Activated CD4-positive, alpha-beta memory T cell treated with anti-CD3 and anti-CD28 coated beads for 36 hours (primary cell): ENCODE results near the gene CFAP74. TPM values are rescaled to one million over a fixed set of nuclear protein-coding genes. Genes with fewer than 3 reads are reported as not detected.

Experiments used
- CTCF ChIA-PET: fragments of 350-600 bp; sonication (Branson Sonifier 250); formaldehyde crosslinking; loops from one replicate; lab custom pipeline; 2021; ENCODE audit warnings: antibody characterized with exemption, inconsistent platforms; lab: Charles Lee
- POLR2A ChIA-PET: fragments of 350-600 bp; sonication (Branson Sonifier 250); formaldehyde crosslinking; loops from one replicate; lab custom pipeline; 2021; ENCODE audit warnings: antibody characterized with exemption; lab: Charles Lee
- DNase-seq: peaks from one replicate; pipeline ENCODE4 v3.0.0-alpha.2; 2020
- H3K27ac Mint-ChIP-seq: one replicate; pipeline ENCODE4 v1.8.0; 2021; ENCODE audit warnings: mixed read lengths
- H3K27me3 Mint-ChIP-seq: one replicate; pipeline ENCODE4 v1.8.0; 2021; ENCODE audit warnings: mixed read lengths
- H3K36me3 Mint-ChIP-seq: one replicate; pipeline ENCODE4 v1.8.0; 2021; ENCODE audit warnings: mixed read lengths
- H3K4me1 Mint-ChIP-seq: one replicate; pipeline ENCODE4 v1.8.0; 2021; ENCODE audit warnings: low read depth, mixed read lengths
- H3K4me3 Mint-ChIP-seq: one replicate; pipeline ENCODE4 v1.8.0; 2021; ENCODE audit warnings: mild to moderate bottlenecking, mixed read lengths
- H3K9me3 Mint-ChIP-seq: one replicate; pipeline ENCODE4 v1.8.0; 2021; ENCODE audit warnings: mixed read lengths
- intact Hi-C: fragments of 100-400 bp; cut with micrococcal nuclease; formaldehyde crosslinking; loops from one replicate; pipeline ENCODE4 v1.15.1; 2023
- total RNA-seq, 2 experiments: library from RNA; stranded (reverse); gene quantifications; one replicate each; pipeline ENCODE4 v1.2.3, GENCODE V29; 2021

The CFAP74 gene
- total RNA-seq, 2 experiments from 2014 or later: not detected

- Mint-ChIP-seq H3K27me3 (no peaks in the 10 kb centered on the region), H3K9me3 (no peaks in the 10 kb centered on the region), H3K4me1 (peaks cover 4% of the 10 kb centered on the region), H3K4me3 (no peak overlapping the region), H3K36me3 (no peaks in the 10 kb centered on the region), H3K27ac (no peak overlapping the region)
- intact Hi-C loops: no loop called here
- ChIA-PET CTCF (no interaction called here), POLR2A (no interaction called here)
- DNase-seq: no peak
Observed at GRCh38 chr1:1903224-1903623, 100.4 kb downstream of the CFAP74 start.

GRCh38 chr1:1901641-1902294, 101.8 kb downstream of the CFAP74 start:
- ChIA-PET POLR2A (no interaction called here), CTCF (interaction anchor here (0.6 kb wide), 1 partner anchor 21 kb away, joined by 3 read pairs; no protein-coding TSS in a partner anchor)
- Mint-ChIP-seq H3K36me3 (no peaks in the 10 kb centered on the region), H3K4me1 (peaks cover 4% of the 10 kb centered on the region), H3K27ac (no peak overlapping the region), H3K9me3 (no peaks in the 10 kb centered on the region), H3K4me3 (no peak overlapping the region), H3K27me3 (no peaks in the 10 kb centered on the region)
- DNase-seq: no peak
- intact Hi-C loops: no loop called here

DNA sequence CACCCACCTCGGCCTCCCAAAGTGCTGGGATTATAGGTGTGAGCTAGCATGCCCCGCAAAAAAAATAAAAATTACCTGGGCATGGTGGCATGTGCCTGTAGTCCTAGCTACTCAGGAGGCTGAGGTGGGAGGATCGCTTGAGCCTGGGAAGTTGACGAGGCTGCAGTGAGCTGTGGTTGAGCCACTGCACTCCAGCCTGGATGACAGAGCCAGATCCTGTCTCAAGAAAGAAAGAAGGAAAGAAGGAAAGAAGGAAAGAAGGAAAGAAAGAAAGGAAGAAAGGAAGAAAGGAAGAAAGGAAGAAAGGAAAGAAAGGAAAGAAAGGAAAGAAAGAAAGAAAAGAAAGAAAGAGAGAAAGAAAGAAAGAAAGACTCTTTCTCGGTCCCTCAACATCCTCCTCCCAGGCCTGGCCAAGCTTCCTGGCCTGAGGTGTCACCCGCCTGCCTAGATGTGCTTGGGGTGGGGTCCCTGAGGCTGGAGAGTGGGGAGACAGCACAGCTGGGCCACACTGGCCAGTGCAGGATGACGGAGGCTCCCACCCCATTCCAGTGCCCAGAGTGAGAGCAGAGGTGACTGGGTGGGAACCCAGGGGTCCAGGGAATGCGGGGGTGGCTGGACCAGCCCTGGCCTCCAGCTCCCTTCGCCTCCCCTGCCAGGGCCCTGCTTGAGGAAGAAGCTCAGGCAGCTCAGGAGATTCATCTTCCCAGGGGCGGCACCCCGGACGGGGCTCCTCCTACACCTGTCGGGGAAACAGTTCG, 102.5 kb downstream of the CFAP74 start:
- no peaks in the 10 kb centered on the region for H3K9me3 Mint-ChIP-seq
- no peaks in the 10 kb centered on the region for H3K27me3 Mint-ChIP-seq
- H3K27ac Mint-ChIP-seq: no peak overlapping the region
- ChIA-PET POLR2A (no interaction called here), CTCF (interaction anchor here (0.6 kb wide), 2 partner anchors 20 to 144 kb away, joined by 3 read pairs; no protein-coding TSS in a partner anchor)
- DNase-seq: no peak
- H3K4me3 Mint-ChIP-seq: no peak overlapping the region
- H3K36me3 Mint-ChIP-seq: no peaks in the 10 kb centered on the region
- intact Hi-C loops: no loop called here
- peaks cover 1% of the 10 kb centered on the region for H3K4me1 Mint-ChIP-seq

DNA sequence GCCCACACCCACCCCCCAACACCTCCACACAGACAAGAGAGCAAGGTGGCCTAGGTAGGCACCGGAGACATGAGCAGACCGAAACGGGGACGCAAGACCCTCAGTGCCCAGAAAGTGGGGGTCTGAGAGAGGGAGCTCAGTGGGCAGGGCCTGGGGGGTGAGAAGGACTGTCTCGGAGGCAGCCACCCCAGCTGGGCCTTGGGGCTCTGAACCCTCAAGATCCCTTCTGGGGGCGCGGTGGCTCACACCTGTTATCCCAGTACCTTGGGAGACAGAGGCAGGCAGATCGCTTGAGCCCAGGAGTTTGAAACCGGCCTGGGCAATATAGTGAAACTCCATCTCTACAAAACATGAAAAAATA, 103.6 kb downstream of the CFAP74 start:
- ChIA-PET POLR2A (interaction anchor here (1.0 kb wide), 1 partner anchor 11 kb away, joined by 3 read pairs; no protein-coding TSS in a partner anchor), CTCF (interaction anchor here (4.1 kb wide), 1 partner anchor 7 kb away, joined by 39 read pairs; no protein-coding TSS in a partner anchor)
- H3K27me3 Mint-ChIP-seq: no peaks in the 10 kb centered on the region
- intact Hi-C loops: no loop called here
- no peak overlapping the region for H3K4me3 Mint-ChIP-seq
- no peak for DNase-seq
- H3K36me3 Mint-ChIP-seq: no peaks in the 10 kb centered on the region
- no peak overlapping the region for H3K27ac Mint-ChIP-seq
- H3K4me1 Mint-ChIP-seq: peaks cover 5% of the 10 kb centered on the region
- no peaks in the 10 kb centered on the region for H3K9me3 Mint-ChIP-seq

GRCh38 chr1:1899266-1899966, 104.2 kb downstream of the CFAP74 start:
- Mint-ChIP-seq H3K4me1 (peaks cover 10% of the 10 kb centered on the region), H3K27me3 (no peaks in the 10 kb centered on the region), H3K36me3 (no peaks in the 10 kb centered on the region), H3K27ac (no peak overlapping the region), H3K9me3 (no peaks in the 10 kb centered on the region), H3K4me3 (no peak overlapping the region)
- DNase-seq: no peak
- POLR2A ChIA-PET: interaction anchor here (1.0 kb wide), 1 partner anchor 11 kb away, joined by 3 read pairs; no protein-coding TSS in a partner anchor
- intact Hi-C loops: no loop called here
- CTCF ChIA-PET: interaction anchor here (1.3 to 4.1 kb wide), 3 partner anchors 8 to 145 kb away, joined by 3 to 39 read pairs (median 4); no protein-coding TSS in a partner anchor

- no peaks in the 10 kb centered on the region for H3K27me3 Mint-ChIP-seq
- no peak for DNase-seq
- H3K36me3 Mint-ChIP-seq: no peaks in the 10 kb centered on the region
- POLR2A ChIA-PET: no interaction called here
- peaks cover 14% of the 10 kb centered on the region for H3K4me1 Mint-ChIP-seq
- CTCF ChIA-PET: interaction anchor here (1.3 to 4.1 kb wide), 3 partner anchors 9 to 146 kb away, joined by 3 to 39 read pairs (median 4); no protein-coding TSS in a partner anchor
- H3K4me3 Mint-ChIP-seq: no peak overlapping the region
- intact Hi-C loops: no loop called here
- H3K27ac Mint-ChIP-seq: no peak overlapping the region
- H3K9me3 Mint-ChIP-seq: no peaks in the 10 kb centered on the region
Observed at GRCh38 chr1:1898246-1898933, 105.2 kb downstream of the CFAP74 start.

DNA sequence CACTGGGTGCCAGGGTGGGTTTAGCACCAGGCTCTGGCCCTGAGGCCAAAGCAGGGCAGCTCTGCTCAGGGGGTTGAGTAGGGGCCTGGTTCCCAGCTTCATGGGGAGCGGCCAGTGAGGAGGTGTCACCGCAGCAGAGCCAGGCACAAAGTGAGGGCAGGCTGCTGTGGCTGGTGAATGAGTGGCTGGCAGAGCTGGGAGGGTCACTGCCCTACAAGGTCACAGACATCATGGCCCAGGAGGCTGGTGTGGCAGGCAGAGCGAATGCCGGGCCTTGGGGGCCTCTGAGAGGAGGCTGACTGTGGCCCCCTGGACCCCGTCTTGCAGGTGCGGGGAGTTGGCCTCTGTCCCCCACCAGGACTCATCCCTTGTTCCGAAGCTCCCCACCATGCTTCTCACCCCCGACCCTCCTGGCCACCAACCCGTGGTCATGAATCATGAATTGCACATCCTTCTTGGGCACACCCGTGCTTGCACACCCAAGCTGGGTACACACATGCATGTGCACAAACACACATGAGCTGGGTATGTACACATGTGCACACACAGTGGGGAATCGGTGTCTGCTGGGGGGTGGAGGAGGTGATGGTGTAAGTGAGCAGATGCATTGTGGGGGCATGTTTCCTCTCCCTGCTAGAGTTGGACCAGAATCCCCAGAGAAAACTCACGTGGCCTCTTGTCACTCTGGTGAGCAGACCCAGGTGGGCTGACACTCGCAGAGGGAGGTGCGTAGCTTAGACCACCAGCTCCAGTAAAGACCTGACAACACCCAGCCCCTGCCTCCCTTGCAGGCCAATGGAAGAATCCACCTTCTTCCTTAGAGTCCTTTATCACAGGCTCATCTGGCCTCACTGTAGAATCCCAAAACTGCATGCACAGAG, 107.9 kb downstream of the CFAP74 start:
- Mint-ChIP-seq H3K9me3 (no peaks in the 10 kb centered on the region), H3K27me3 (no peaks in the 10 kb centered on the region), H3K36me3 (no peaks in the 10 kb centered on the region), H3K4me3 (no peak overlapping the region), H3K27ac (no peak overlapping the region), H3K4me1 (peaks cover 22% of the 10 kb centered on the region)
- DNase-seq: no peak
- intact Hi-C loops: no loop called here
- POLR2A ChIA-PET: no interaction called here
- CTCF ChIA-PET: interaction anchor here (1.4 to 2.1 kb wide), 2 partner anchors 10 to 13 kb away, joined by 5 to 12 read pairs; no protein-coding TSS in a partner anchor

DNA sequence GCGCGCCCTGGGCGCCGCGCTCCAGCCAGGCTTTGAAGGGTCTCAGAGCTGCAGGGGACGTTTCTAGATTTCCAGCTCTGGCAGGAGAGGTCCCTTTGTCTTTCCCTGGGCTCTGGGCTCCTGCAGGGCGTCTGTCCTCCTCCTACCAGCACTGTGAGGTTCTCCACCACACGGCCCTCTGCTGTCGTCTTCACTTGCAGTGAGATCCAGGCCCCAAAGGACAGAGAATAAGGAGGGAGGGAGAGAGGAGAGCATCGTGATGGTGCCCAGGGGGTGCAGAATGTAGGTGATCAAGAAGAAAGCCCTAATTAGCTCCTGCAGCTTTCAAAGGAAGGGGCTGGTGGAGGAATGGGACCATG, 108.5 kb downstream of the CFAP74 start:
- H3K36me3 Mint-ChIP-seq: no peaks in the 10 kb centered on the region
- H3K4me1 Mint-ChIP-seq: peaks cover 22% of the 10 kb centered on the region
- POLR2A ChIA-PET: interaction anchor here (0.5 kb wide), 1 partner anchor 55 kb away, joined by 3 read pairs; no protein-coding TSS in a partner anchor
- H3K27ac Mint-ChIP-seq: no peak overlapping the region
- H3K4me3 Mint-ChIP-seq: no peak overlapping the region
- H3K9me3 Mint-ChIP-seq: no peaks in the 10 kb centered on the region
- intact Hi-C loops: no loop called here
- no peak for DNase-seq
- CTCF ChIA-PET: interaction anchor here (1.4 to 2.1 kb wide), 2 partner anchors 11 to 14 kb away, joined by 5 to 12 read pairs; no protein-coding TSS in a partner anchor
- no peaks in the 10 kb centered on the region for H3K27me3 Mint-ChIP-seq

DNA sequence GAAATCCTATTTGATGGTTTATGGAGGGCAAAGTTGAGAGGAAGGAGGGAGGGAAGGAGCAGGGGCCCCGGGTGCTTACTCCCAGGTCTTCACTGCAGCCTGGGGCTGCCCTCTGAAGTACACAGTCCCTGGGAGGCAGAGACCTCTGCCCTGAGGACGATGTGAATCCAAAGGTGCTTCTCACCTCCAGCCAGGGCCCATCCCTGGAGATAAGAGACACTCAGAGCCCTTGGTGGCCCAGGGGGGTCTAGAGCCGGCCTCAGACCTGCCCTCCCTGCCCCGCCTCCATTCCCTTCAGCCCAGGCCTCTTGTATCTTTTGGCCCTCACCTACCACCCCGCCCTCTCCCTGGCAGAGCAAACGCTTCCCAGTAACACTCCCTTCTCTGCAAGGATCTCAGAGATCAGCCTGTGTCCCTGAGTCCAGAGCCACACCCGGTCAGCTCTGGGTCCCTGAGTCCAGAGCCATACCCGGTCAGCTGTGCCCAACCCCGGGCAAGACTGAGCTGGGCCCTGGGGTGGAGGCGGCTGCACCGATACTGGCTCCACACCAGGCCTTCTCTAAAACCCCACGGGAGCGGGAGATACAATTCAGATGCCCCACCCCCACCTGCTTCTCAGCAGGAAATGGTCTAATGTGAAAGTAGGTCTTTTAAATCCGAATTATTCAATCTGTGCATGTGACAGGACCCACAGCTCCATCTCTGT, 109.1 kb downstream of the CFAP74 start:
- Mint-ChIP-seq H3K27me3 (no peaks in the 10 kb centered on the region), H3K27ac (no peak overlapping the region), H3K9me3 (no peaks in the 10 kb centered on the region), H3K4me3 (no peak overlapping the region), H3K4me1 (peaks cover 22% of the 10 kb centered on the region), H3K36me3 (no peaks in the 10 kb centered on the region)
- no peak for DNase-seq
- ChIA-PET CTCF (interaction anchor here (1.4 to 2.1 kb wide), 2 partner anchors 11 to 14 kb away, joined by 5 to 12 read pairs; no protein-coding TSS in a partner anchor), POLR2A (interaction anchor here (0.5 kb wide), 1 partner anchor 54 kb away, joined by 3 read pairs; no protein-coding TSS in a partner anchor)
- intact Hi-C loops: no loop called here

DNA sequence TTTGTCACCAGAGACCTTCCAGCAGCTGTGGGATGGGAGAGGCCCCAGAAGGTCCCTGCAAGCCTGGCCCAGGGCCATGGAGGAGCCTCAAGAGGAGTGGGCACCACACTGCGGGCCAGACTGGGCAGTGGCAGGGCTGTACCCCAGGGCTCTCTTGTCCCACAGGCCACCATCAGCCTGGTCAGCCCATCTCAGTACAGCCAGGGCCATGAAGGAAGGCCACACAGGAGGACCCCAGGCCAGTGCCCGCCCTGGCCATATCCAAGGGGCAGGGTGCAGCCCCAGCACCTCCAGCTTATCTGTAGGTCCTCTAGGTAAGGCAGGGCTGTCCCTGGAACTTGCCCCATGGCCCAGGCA, 109.6 kb downstream of the CFAP74 start:
- Mint-ChIP-seq H3K4me1 (peaks cover 25% of the 10 kb centered on the region), H3K36me3 (no peaks in the 10 kb centered on the region), H3K4me3 (no peak overlapping the region), H3K27me3 (no peaks in the 10 kb centered on the region), H3K27ac (no peak overlapping the region), H3K9me3 (no peaks in the 10 kb centered on the region)
- DNase-seq: no peak
- ChIA-PET POLR2A (no interaction called here), CTCF (interaction anchor here (2.1 kb wide), 1 partner anchor 12 kb away, joined by 12 read pairs; no protein-coding TSS in a partner anchor)
- intact Hi-C loops: no loop called here
